ENCODE results near the gene MTMR12.

MTMR12 gene

GRCh38 chr5:32330126-32330971 is 17.6 kb upstream of the MTMR12 start:
- H3K9me3 Mint-ChIP-seq: peaks cover 15% of the 10 kb centered on the region
- peak overlapping the region in 2 of 3 experiments; percentile 77 to 86 for H3K27ac Mint-ChIP-seq
- peaks cover 6% of the 10 kb centered on the region for H3K27me3 Mint-ChIP-seq (ENCODE audit: low read depth)

DNA sequence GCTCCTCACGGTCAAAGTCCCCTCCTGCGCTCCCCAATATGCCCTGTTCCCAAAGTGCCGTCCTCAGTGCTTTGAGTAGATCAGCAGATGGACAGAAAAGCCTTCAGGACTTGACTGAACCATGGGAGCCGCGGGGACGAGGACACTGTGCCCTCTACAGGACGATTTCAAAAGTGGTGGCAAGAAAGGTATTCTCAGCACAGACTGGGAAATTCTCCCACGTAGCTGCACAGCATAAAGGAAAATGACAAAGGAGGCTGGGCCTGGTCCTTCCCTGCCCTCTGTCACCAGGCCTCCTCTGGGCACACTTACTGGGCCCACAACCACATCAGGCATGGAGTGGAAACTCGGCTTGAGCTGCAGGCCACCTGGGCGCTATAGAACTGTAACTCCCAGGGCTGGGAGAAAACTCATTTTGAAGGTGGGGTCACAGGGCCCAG is 16.7 kb upstream of the MTMR12 start:
- Mint-ChIP-seq H3K36me3 (ENCODE audit: low read depth) (no peaks in the 10 kb centered on the region), H3K27me3 (ENCODE audit: low read depth) (peaks cover 9% of the 10 kb centered on the region), H3K27ac (peak overlapping the region in 1 of 3 experiments; percentile 54), H3K4me3 (no peak overlapping the region), H3K9me3 (peaks cover 11% of the 10 kb centered on the region), H3K4me1 (peaks cover 18% of the 10 kb centered on the region)
- TF ChIP-seq CTCF (IDR thresholded peaks at IDR 0.05; ENCODE audit: unreplicated experiment in 3 of 3): peak; percentile 36 to 52 (median 37)

More at GRCh38 chr5:32330126-32330971, 17.6 kb upstream of the MTMR12 start:
- Mint-ChIP-seq H3K4me3 (no peak overlapping the region), H3K36me3 (ENCODE audit: low read depth) (no peaks in the 10 kb centered on the region), H3K4me1 (peaks cover 11% of the 10 kb centered on the region)
- TF ChIP-seq CTCF (IDR thresholded peaks at IDR 0.05; ENCODE audit: unreplicated experiment in 3 of 3): no peak

- no peak for TF ChIP-seq CTCF (IDR thresholded peaks at IDR 0.05; ENCODE audit: unreplicated experiment in 3 of 3)
- Mint-ChIP-seq H3K27ac (no peak overlapping the region), H3K4me1 (peaks cover 14% of the 10 kb centered on the region), H3K27me3 (ENCODE audit: low read depth) (peaks cover 15% of the 10 kb centered on the region), H3K36me3 (ENCODE audit: low read depth) (no peaks in the 10 kb centered on the region), H3K4me3 (no peak overlapping the region), H3K9me3 (peaks cover 12% of the 10 kb centered on the region)
These were observed 13.6 kb upstream of the MTMR12 start for GRCh38 chr5:32326216-32326772.

DNA sequence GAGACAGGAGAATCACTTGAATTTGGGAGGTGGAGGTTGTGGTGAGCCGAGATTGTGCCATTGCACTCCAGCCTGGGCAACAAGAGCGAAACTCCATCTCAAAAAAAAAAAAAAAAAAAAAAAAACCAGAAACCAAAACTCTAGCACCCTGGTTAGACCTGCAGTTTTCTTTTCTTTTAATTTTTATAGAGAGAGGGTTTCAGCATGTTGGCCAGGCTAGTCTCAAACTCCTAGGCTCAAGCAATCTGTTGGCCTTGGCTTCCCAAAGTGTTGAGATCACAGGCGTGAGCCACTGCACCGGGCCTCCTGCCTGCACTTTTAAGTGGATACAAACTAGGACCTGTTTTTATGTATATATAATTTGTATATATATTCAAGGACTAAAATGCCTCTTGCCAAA is 12.9 kb upstream of the MTMR12 start:
- Mint-ChIP-seq H3K36me3 (ENCODE audit: low read depth) (no peaks in the 10 kb centered on the region), H3K27me3 (ENCODE audit: low read depth) (peaks cover 15% of the 10 kb centered on the region), H3K9me3 (peaks cover 12% of the 10 kb centered on the region), H3K4me3 (no peak overlapping the region), H3K4me1 (peaks cover 8% of the 10 kb centered on the region), H3K27ac (no peak overlapping the region)
- no peak for TF ChIP-seq CTCF (IDR thresholded peaks at IDR 0.05; ENCODE audit: unreplicated experiment in 3 of 3)

- Mint-ChIP-seq H3K27ac (peak overlapping the region in 1 of 3 experiments; percentile 48), H3K4me3 (no peak overlapping the region), H3K27me3 (ENCODE audit: low read depth) (peaks cover 15% of the 10 kb centered on the region), H3K4me1 (peaks cover 7% of the 10 kb centered on the region), H3K9me3 (peaks cover 12% of the 10 kb centered on the region), H3K36me3 (ENCODE audit: low read depth) (no peaks in the 10 kb centered on the region)
- no peak for TF ChIP-seq CTCF (IDR thresholded peaks at IDR 0.05; ENCODE audit: unreplicated experiment in 3 of 3)
These were observed 12.3 kb upstream of the MTMR12 start for GRCh38 chr5:32325062-32325461.

All from nephron (organoid).